ENCODE measurements around the gene DNAH6. TPM values are rescaled to one million over a fixed set of nuclear protein-coding genes. Genes with fewer than 3 reads are reported as not detected.

Gene DNAH6
- total RNA-seq, 1 experiment from 2014 or later = 0.26 TPM

GRCh38 chr2:84788027-84788426 is 271.7 kb downstream of the DNAH6 start:
- Histone ChIP-seq H3T11ph (ENCODE audit: low read length) (no peak overlapping the region), H3K27ac (ENCODE audit: insufficient read length, low read depth, low read length) (no peak overlapping the region), H4K91ac (ENCODE audit: insufficient read length, low read depth, low read length) (no peak overlapping the region), H3K56ac (ENCODE audit: insufficient read length, low read depth, low read length) (no peak overlapping the region), H3K4ac (ENCODE audit: low read depth, low read length) (no peak overlapping the region), H2AFZ (ENCODE audit: low read length) (no peak overlapping the region), H3K79me1 (ENCODE audit: insufficient read depth, low read depth, low read length, poor library complexity, severe bottlenecking) (no peaks in the 10 kb centered on the region), H3K14ac (ENCODE audit: insufficient read depth, low read length) (no peak overlapping the region), H2BK120ac (ENCODE audit: low read depth, low read length, poor library complexity, severe bottlenecking) (no peak overlapping the region), H4K8ac (replicated peaks; ENCODE audit: insufficient read length, low read depth, low read length) (no peak overlapping the region), H2BK15ac (ENCODE audit: low read depth, low read length) (no peak overlapping the region), H4K20me1 (ENCODE audit: control insufficient read depth, insufficient read depth, insufficient read length) (no peaks in the 10 kb centered on the region), H2BK20ac (ENCODE audit: low read depth, low read length, poor library complexity, severe bottlenecking) (no peak overlapping the region), H3K4me2 (ENCODE audit: insufficient read depth, insufficient read length, low read length) (no peak overlapping the region), H3K79me2 (ENCODE audit: insufficient read depth, low read length) (no peaks in the 10 kb centered on the region), H2BK12ac (ENCODE audit: insufficient read length, low read depth, low read length) (no peak overlapping the region), H2BK5ac (ENCODE audit: insufficient read length, low read length) (no peak overlapping the region), H3K27me3 (ENCODE audit: insufficient read depth, low read length) (no peaks in the 10 kb centered on the region), H3K23me2 (ENCODE audit: insufficient read length, low read depth, low read length, poor library complexity, severe bottlenecking) (no peaks in the 10 kb centered on the region), H3K9ac (ENCODE audit: extremely low read depth, insufficient read length, low read length) (no peak overlapping the region), H3K9me3 (ENCODE audit: control insufficient read depth, low read depth, low read length) (no peaks in the 10 kb centered on the region), H4K5ac (ENCODE audit: insufficient read length, low read depth, low read length) (no peak overlapping the region), H3K23ac (ENCODE audit: insufficient read length, low read depth, low read length) (no peak overlapping the region), H2AK5ac (ENCODE audit: insufficient read length, low read length) (no peak overlapping the region), H3K4me1 (ENCODE audit: insufficient read depth, low read length) (peaks cover 2% of the 10 kb centered on the region; the same call in 1 of the 2 replicates), H3K18ac (ENCODE audit: insufficient read length, low read depth, low read length) (no peak overlapping the region)
- H3K4me1 Mint-ChIP-seq = peaks cover 4 to 5% of the 10 kb centered on the region in 2 experiments
- H3K4me3 Mint-ChIP-seq = no peak overlapping the region
- TF ChIP-seq CTCF (conservative IDR thresholded peaks at IDR 0.05) = no peak
- H3K27me3 Mint-ChIP-seq (ENCODE audit: low read depth) = no peaks in the 10 kb centered on the region
- H3K9me3 Mint-ChIP-seq = no peaks in the 10 kb centered on the region
- WGBS (ENCODE audit: extremely low coverage, insufficient read length, low lambda C conversion rate) = no CpG with 5 or more reads among the region's 1 CpG
- no peaks in the 10 kb centered on the region for H3K36me3 Mint-ChIP-seq (ENCODE audit: insufficient read depth in 1 of 3, low read depth in 3 of 3)
- no peak overlapping the region; a peak in 1 of 7 replicates for H3K27ac Mint-ChIP-seq
- DNase-seq = no peak
